IMR-90 (cell line): Measurements from ENCODE around the gene ARHGAP19. TPM values are rescaled to one million over a fixed set of nuclear protein-coding genes. Genes with fewer than 3 reads are reported as not detected.

Experiments
- ATAC-seq: fragments of 200-7000 bp; cut with Tn5 transposase; 2 replicates; pipeline ENCODE4 v1.9.1; 2020; ENCODE audit warnings: low read depth, mild to moderate bottlenecking, moderate library complexity
- BruUV-seq: library from RNA; stranded (reverse); fragments of 400-500 nt; replicated peaks from 2 replicates; lab custom pipeline; 2021; lab: Mats Ljungman, UMichigan
- CTCF ChIA-PET: fragments of 300-600 bp; formaldehyde crosslinking; extraction: SDS; loops from one replicate; lab custom pipeline; 2021; ENCODE audit warnings: antibody characterized with exemption; lab: Yijun Ruan, JAX
- POLR2A ChIA-PET: fragments of 300-600 bp; sonication (Branson Sonifier 250); formaldehyde crosslinking; loops from one replicate; lab custom pipeline; 2022; ENCODE audit warnings: antibody characterized with exemption; ENCODE audit not compliant: unreplicated experiment; lab: Charles Lee
- DNase-seq: peaks from one replicate; pipeline ENCODE4 v3.0.0; 2013
- H2AFZ ChIP-seq: replicated peaks from 2 replicates; pipeline ENCODE3; 2013; ENCODE audit warnings: low read length, mild to moderate bottlenecking; ENCODE audit not compliant: poor library complexity
- H2AK5ac ChIP-seq: 2 replicates; pipeline ENCODE4 v1.6.1; 2013; ENCODE audit warnings: low read depth, low read length, inconsistent platforms
- H2AK9ac ChIP-seq: replicated peaks from 2 replicates; pipeline ENCODE3; 2013; ENCODE audit warnings: mild to moderate bottlenecking, low read depth, low read length, moderate library complexity; ENCODE audit not compliant: poor library complexity
- H2BK120ac ChIP-seq: 2 replicates; pipeline ENCODE4 v1.6.1; 2013; ENCODE audit warnings: low read depth, low read length, inconsistent platforms
- H2BK15ac ChIP-seq: 3 replicates; pipeline ENCODE4 v1.6.1; 2013; ENCODE audit warnings: low read depth, low read length, inconsistent platforms
- H2BK20ac ChIP-seq: 2 replicates; pipeline ENCODE4 v1.6.1; 2013; ENCODE audit warnings: low read depth, mild to moderate bottlenecking, inconsistent platforms, low read length, moderate library complexity
- H2BK5ac ChIP-seq: 2 replicates; pipeline ENCODE4 v1.6.1; 2013; ENCODE audit warnings: mild to moderate bottlenecking, low read depth, low read length, inconsistent platforms; ENCODE audit not compliant: poor library complexity, severe bottlenecking
- H3K14ac ChIP-seq: replicated peaks from 2 replicates; pipeline ENCODE4 v1.6.1; 2013; ENCODE audit warnings: low read depth, low read length, inconsistent platforms
- H3K18ac ChIP-seq: 2 replicates; pipeline ENCODE4 v1.6.1; 2013; ENCODE audit warnings: low read depth, low read length, control low read depth
- H3K23ac ChIP-seq: 2 replicates; pipeline ENCODE4 v1.6.1; 2013; ENCODE audit warnings: low read depth, low read length, inconsistent platforms
- H3K27ac ChIP-seq: 2 replicates; pipeline ENCODE4 v1.5.1; 2013; ENCODE audit warnings: mild to moderate bottlenecking, control low read depth, low read length; ENCODE audit not compliant: insufficient read depth
- H3K27me3 ChIP-seq: 2 replicates; pipeline ENCODE4 v1.6.1; 2013; ENCODE audit warnings: low read length; ENCODE audit not compliant: control insufficient read depth, insufficient read depth
- H3K36me3 ChIP-seq: 2 replicates; pipeline ENCODE4 v1.6.1; 2013; ENCODE audit warnings: low read length, mixed read lengths; ENCODE audit not compliant: control insufficient read depth, insufficient read depth
- H3K4ac ChIP-seq: 2 replicates; pipeline ENCODE4 v1.6.1; 2013; ENCODE audit warnings: low read depth, low read length, inconsistent platforms
- H3K4me1 ChIP-seq: 2 replicates; pipeline ENCODE4 v1.6.1; 2013; ENCODE audit warnings: low read length, mixed read lengths; ENCODE audit not compliant: control insufficient read depth, insufficient read depth
- H3K4me2 ChIP-seq: 2 replicates; pipeline ENCODE4 v1.6.1; 2013; ENCODE audit warnings: low read depth, mild to moderate bottlenecking, control low read depth, low read length, moderate library complexity
- H3K4me3 ChIP-seq: 2 replicates; pipeline ENCODE4 v1.5.1; 2013; ENCODE audit warnings: low read depth, mild to moderate bottlenecking, control low read depth, low read length, moderate library complexity; ENCODE audit not compliant: insufficient read depth
- H3K56ac ChIP-seq: 2 replicates; pipeline ENCODE4 v1.6.1; 2013; ENCODE audit warnings: low read length, inconsistent platforms; ENCODE audit not compliant: insufficient read depth; ENCODE audit errors: extremely low read depth
- H3K79me1 ChIP-seq, 2 experiments: 2 replicates each; pipeline ENCODE4 v1.6.1; 2013; ENCODE audit warnings: low read length in 2 of 2, inconsistent platforms in 1 of 2, low read depth in 1 of 2
- H3K9ac ChIP-seq: 2 replicates; pipeline ENCODE4 v1.6.1; 2013; ENCODE audit warnings: low read depth, low read length, control low read depth
- H3K9me1 ChIP-seq: 2 replicates; pipeline ENCODE4 v1.6.1; 2013; ENCODE audit warnings: low read length, inconsistent platforms; ENCODE audit not compliant: insufficient read depth
- H3K9me3 ChIP-seq: 2 replicates; pipeline ENCODE4 v1.6.1; 2013; ENCODE audit warnings: low read length; ENCODE audit not compliant: control insufficient read depth, insufficient read depth
- H4K20me1 ChIP-seq: 2 replicates; pipeline ENCODE4 v1.6.1; 2013; ENCODE audit warnings: low read length, inconsistent platforms; ENCODE audit not compliant: insufficient read depth
- H4K5ac ChIP-seq: 2 replicates; pipeline ENCODE4 v1.6.1; 2013; ENCODE audit warnings: mild to moderate bottlenecking, low read depth, low read length, control low read depth
- H4K8ac ChIP-seq, 2 experiments: 2 replicates each; pipeline ENCODE4 v1.6.1; 2013; ENCODE audit warnings: low read depth in 2 of 2, low read length in 2 of 2, control low read depth in 1 of 2, inconsistent platforms in 1 of 2
- H4K91ac ChIP-seq: 2 replicates; pipeline ENCODE4 v1.6.1; 2013; ENCODE audit warnings: low read depth, low read length, inconsistent platforms; ENCODE audit not compliant: insufficient read depth
- MXI1 ChIP-seq: IDR thresholded peaks from 2 replicates; pipeline ENCODE4 v1.6.1; 2012; ENCODE audit warnings: low read depth, mild to moderate bottlenecking, low read length, moderate library complexity, borderline replicate concordance
- POLR2A ChIP-seq: IDR thresholded peaks from 2 replicates; pipeline ENCODE4 v1.6.1; 2012; ENCODE audit warnings: mild to moderate bottlenecking, low read depth, low read length
- WGBS, 2 experiments: methylation state at CpG; one replicate each; pipeline versions ENCODE4 v1.1.5 to v1.1.7; 2013; ENCODE audit warnings: missing lambda C conversion rate in 2 of 2; ENCODE audit not compliant: insufficient read length in 1 of 2; ENCODE audit errors: extremely low coverage in 2 of 2; 5-methylcytosine and 5-hydroxymethylcytosine counted together
- dilution Hi-C: fragments of 300-500 bp; cut with HindIII; formaldehyde crosslinking; loops from one replicate; pipeline ENCODE4 v1.14.3; 2018; ENCODE audit warnings: low sequenced_read_pairs; ENCODE audit not compliant: unreplicated experiment
- in situ Hi-C: fragments of 300-500 bp; cut with MboI; formaldehyde crosslinking; loops from 3 replicates; pipeline ENCODE4 v1.14.3; 2019; ENCODE audit warnings: low sequenced_read_pairs, inconsistent platforms, mixed read lengths
- intact Hi-C: fragments of 100-400 bp; cut with micrococcal nuclease; formaldehyde crosslinking; loops from 2 replicates; pipeline ENCODE4 v1.10.0; 2022
- polyA plus RNA-seq, 3 experiments: library from polyadenylated mRNA; depleted of rRNA; stranded (reverse); fragments of >200 nt; gene quantifications; 2 replicates each; pipeline ENCODE4 v1.2.3, GENCODE V29; 2012; ENCODE audit warnings: low replicate concordance in 1 of 3
- total RNA-seq: library from RNA; depleted of rRNA; stranded (reverse); fragments of >200 nt; gene quantifications from 2 replicates; pipeline ENCODE4 v1.2.3, GENCODE V29; 2012
- TF ChIP-seq, protein P1 (sequence below): fragments of 150-350 bp; IDR thresholded peaks from 2 replicates; pipeline ENCODE4 v1.6.1; 2017; ENCODE audit warnings: mild to moderate bottlenecking, antibody characterized with exemption, low read length, low read depth

ARHGAP19 gene
- total and polyA plus RNA-seq, 2 of the 4 experiments (the other 2 are of a cell fraction): 6.3 to 7.0 TPM

DNA sequence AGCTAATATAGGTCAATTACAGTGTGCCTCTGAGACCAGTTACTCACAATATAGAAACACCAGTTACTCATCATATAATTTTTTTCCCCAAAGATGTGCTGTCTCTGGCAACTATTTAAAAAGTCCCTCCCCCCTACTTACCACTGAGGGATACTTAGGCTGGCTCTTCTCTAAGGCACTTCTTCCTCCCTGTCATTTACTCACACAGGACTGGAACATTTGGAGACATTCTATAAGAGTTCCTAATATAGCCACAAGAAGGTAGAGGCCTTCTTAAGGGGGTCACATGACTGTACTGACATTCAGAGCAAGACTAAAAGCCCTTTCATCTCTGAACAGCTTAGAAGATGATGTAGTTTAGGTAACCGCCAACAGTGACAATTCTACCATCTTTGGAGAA, 62.3 kb downstream of the ARHGAP19 start:
- Histone ChIP-seq H3K56ac (no peak overlapping the region), H2AFZ (no peak overlapping the region), H3K18ac (no peak overlapping the region), H3K4me1 (peaks cover 3% of the 10 kb centered on the region; the same call in 1 of the 2 replicates), H3K14ac (no peak overlapping the region), H3K4me2 (peak overlapping the region; percentile 15; the same call in 1 of the 2 replicates), H4K20me1 (no peaks in the 10 kb centered on the region), H3K23ac (no peak overlapping the region), H3K9me3 (no peaks in the 10 kb centered on the region), H2BK120ac (no peak overlapping the region), H3K9me1 (no peaks in the 10 kb centered on the region; the same call in 1 of the 2 replicates), H3K4ac (no peak overlapping the region), H3K36me3 (no peaks in the 10 kb centered on the region), H4K5ac (no peak overlapping the region), H2BK15ac (no peak overlapping the region), H3K27me3 (no peaks in the 10 kb centered on the region), H3K79me1 (no peaks in the 10 kb centered on the region), H4K91ac (no peak overlapping the region), H2AK5ac (no peak overlapping the region), H4K8ac (no peak overlapping the region), H3K27ac (no peak overlapping the region), H2BK20ac (no peak overlapping the region), H2BK5ac (no peak overlapping the region), H3K9ac (no peak overlapping the region), H2AK9ac (no peak overlapping the region), H3K4me3 (no peak overlapping the region)
- peak; percentile 79 for ATAC-seq
- BruUV-seq: no TSS peak
- no peak for TF ChIP-seq MXI1
- TF ChIP-seq, protein P1, sequence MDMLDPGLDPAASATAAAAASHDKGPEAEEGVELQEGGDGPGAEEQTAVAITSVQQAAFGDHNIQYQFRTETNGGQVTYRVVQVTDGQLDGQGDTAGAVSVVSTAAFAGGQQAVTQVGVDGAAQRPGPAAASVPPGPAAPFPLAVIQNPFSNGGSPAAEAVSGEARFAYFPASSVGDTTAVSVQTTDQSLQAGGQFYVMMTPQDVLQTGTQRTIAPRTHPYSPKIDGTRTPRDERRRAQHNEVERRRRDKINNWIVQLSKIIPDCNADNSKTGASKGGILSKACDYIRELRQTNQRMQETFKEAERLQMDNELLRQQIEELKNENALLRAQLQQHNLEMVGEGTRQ: peak; percentile 55
- no peak for TF ChIP-seq POLR2A
- DNase-seq: peak; percentile 68
- in situ Hi-C loops: no loop called here
- no CpG with 5 or more reads among the region's 1 CpG for WGBS, 2 experiments
- dilution Hi-C loops: no loop called here
- ChIA-PET CTCF (interaction anchor here (0.5 to 1.9 kb wide), 3 partner anchors 8 to 157 kb away, joined by 3 to 6 read pairs (median 4); no protein-coding TSS in a partner anchor), POLR2A (no interaction called here)
- intact Hi-C loops: loop anchor here (5.0 kb wide), 1 partner anchor 833 kb away; no protein-coding TSS in a partner anchor
